ENCODE data around the gene ZBTB20. TPM values are rescaled to one million over a fixed set of nuclear protein-coding genes. Genes with fewer than 3 reads are reported as not detected.

The ZBTB20 gene
- total RNA-seq, 2 donors from 2014 or later = 111 to 189 TPM

DNA sequence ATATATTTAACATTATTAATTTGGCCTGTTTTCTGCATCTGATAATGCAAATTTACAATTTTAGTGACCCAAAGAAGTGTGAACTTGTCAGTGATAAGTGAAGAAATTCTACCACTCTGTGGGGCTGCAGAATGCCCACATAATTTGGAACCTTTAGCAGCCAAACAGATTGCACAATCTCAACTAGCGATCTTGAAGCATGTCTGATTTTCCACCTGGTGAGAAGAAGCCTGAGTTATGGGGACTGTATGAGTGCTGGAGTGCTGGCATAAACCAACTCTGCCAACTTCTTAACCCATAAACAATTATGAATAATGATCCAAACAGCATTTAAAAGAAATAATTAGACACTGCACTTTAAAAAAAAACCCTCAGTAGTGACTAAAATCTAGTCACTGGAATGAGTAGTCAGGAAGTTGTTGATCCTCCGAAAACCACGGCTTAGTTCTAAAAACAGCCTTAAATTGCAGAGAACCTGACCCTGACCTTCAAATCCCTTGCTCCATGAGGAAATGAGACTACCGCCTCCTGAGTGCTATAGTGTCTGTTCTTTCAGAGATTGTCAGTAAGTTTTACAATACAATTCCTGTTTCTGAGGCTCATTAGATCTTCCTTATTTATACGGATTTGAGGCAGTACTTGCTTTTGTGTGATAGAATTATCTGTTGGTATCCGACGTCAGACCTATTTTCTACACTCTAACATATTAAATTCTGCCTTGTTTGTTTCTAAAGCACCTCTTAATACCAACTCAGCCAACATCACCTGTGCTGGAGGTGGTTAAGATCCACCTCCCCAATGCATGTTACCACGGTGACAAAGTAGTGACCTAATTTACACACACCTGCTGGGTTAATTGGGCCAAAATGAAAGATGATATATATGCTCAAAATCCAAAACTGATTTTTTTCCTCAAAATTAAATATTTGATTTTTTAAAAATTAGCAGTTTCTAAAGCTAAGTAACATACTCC is 267.7 kb downstream of the ZBTB20 start:
- DNase-seq (ENCODE audit: low spot score) = no peak
- peak overlapping the region in 1 of 2 donors; percentile 4 for H3K27ac ChIP-seq
- intact Hi-C loops (cut with DNase I) = no loop called here

DNA sequence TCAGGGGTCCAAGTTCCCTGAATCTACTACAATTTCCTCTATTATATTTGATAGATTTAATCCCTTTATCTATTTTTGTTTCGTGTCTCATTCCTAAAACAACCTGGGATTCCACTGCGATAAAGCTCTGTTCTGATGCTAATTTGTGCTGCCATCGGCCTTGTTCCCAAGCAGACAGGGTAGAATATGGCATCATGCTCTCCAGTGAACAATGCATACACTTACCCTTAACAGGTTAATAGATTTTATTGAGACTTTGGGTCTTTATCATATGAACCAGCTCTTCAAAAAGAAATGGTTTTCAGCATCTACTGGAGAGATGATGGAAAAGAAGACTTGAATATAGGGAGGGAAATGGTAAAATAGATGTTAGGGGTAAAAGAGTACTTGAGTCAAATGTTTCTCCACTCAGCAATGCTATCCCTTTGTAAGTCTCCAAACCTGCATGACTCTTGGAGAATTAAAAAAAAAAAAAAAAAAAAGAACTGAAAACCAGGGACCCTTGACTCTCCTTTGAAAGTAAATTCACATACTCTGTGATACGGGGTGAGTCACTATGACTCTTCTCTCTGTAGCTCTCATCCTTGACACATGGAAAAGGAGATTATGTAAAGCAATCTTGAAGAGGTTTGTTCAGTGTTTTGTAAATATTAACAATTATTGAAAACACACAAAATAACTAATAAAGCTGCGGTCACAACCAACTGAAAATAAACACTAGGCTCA is 268.8 kb downstream of the ZBTB20 start:
- Histone ChIP-seq H3K9me3 (no peaks in the 10 kb centered on the region), H3K4me1 (replicated peaks) (no peaks in the 10 kb centered on the region), H3K4me3 (no peak overlapping the region), H3K27me3 (replicated peaks; ENCODE audit: insufficient read depth) (no peaks in the 10 kb centered on the region), H3K27ac (peak overlapping the region in 1 of 2 donors; percentile 13), H3K36me3 (no peaks in the 10 kb centered on the region)
- TF ChIP-seq POLR2A (IDR thresholded peaks at IDR 0.05) (no peak), POLR2AphosphoS5 (IDR thresholded peaks at IDR 0.05) (no peak)
- TF ChIP-seq, protein P1, sequence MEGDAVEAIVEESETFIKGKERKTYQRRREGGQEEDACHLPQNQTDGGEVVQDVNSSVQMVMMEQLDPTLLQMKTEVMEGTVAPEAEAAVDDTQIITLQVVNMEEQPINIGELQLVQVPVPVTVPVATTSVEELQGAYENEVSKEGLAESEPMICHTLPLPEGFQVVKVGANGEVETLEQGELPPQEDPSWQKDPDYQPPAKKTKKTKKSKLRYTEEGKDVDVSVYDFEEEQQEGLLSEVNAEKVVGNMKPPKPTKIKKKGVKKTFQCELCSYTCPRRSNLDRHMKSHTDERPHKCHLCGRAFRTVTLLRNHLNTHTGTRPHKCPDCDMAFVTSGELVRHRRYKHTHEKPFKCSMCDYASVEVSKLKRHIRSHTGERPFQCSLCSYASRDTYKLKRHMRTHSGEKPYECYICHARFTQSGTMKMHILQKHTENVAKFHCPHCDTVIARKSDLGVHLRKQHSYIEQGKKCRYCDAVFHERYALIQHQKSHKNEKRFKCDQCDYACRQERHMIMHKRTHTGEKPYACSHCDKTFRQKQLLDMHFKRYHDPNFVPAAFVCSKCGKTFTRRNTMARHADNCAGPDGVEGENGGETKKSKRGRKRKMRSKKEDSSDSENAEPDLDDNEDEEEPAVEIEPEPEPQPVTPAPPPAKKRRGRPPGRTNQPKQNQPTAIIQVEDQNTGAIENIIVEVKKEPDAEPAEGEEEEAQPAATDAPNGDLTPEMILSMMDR (IDR thresholded peaks at IDR 0.05) = no peak
- no peak for DNase-seq (ENCODE audit: low spot score)
- WGBS = 85% methylated on average over 5 of the region's 5 CpGs
- intact Hi-C loops (cut with DNase I) = no loop called here

More for the DNA sequence above, 267.7 kb downstream of the ZBTB20 start:
- Histone ChIP-seq H3K27me3 (replicated peaks; ENCODE audit: insufficient read depth) (no peaks in the 10 kb centered on the region), H3K4me1 (replicated peaks) (no peaks in the 10 kb centered on the region), H3K36me3 (no peaks in the 10 kb centered on the region), H3K9me3 (no peaks in the 10 kb centered on the region), H3K4me3 (no peak overlapping the region)
- TF ChIP-seq POLR2AphosphoS5 (IDR thresholded peaks at IDR 0.05) (no peak), POLR2A (IDR thresholded peaks at IDR 0.05) (no peak)
- TF ChIP-seq, protein P1 (IDR thresholded peaks at IDR 0.05) = no peak
- 39% methylated on average over 8 of the region's 8 CpGs for WGBS

- Histone ChIP-seq H3K27me3 (replicated peaks; ENCODE audit: insufficient read depth) (no peaks in the 10 kb centered on the region), H3K27ac (peak overlapping the region in 1 of 2 donors; percentile 13), H3K9me3 (no peaks in the 10 kb centered on the region), H3K4me1 (replicated peaks) (no peaks in the 10 kb centered on the region), H3K36me3 (no peaks in the 10 kb centered on the region), H3K4me3 (no peak overlapping the region)
- 35% methylated on average over 2 of the region's 2 CpGs for WGBS
- DNase-seq (ENCODE audit: low spot score) = no peak
- intact Hi-C loops (cut with DNase I) = no loop called here
- TF ChIP-seq POLR2AphosphoS5 (IDR thresholded peaks at IDR 0.05) = no peak
- no peak for TF ChIP-seq POLR2A (IDR thresholded peaks at IDR 0.05)
- TF ChIP-seq, protein P1 (IDR thresholded peaks at IDR 0.05) = no peak
Measured at GRCh38 chr3:114877378-114878113, 269.5 kb downstream of the ZBTB20 start.

- H3K9me3 ChIP-seq = no peaks in the 10 kb centered on the region
- H3K4me1 ChIP-seq (replicated peaks) = no peaks in the 10 kb centered on the region
- H3K36me3 ChIP-seq = no peaks in the 10 kb centered on the region
- no peak overlapping the region for H3K4me3 ChIP-seq
- no peak overlapping the region for H3K27ac ChIP-seq
- no peak for DNase-seq (ENCODE audit: low spot score)
- no peaks in the 10 kb centered on the region for H3K27me3 ChIP-seq (replicated peaks; ENCODE audit: insufficient read depth)
- intact Hi-C loops (cut with DNase I) = no loop called here
- TF ChIP-seq, protein P1 (IDR thresholded peaks at IDR 0.05) = no peak
- no peak for TF ChIP-seq POLR2A (IDR thresholded peaks at IDR 0.05)
- no peak for TF ChIP-seq POLR2AphosphoS5 (IDR thresholded peaks at IDR 0.05)
- 25% methylated on average over 3 of the region's 3 CpGs for WGBS
Measured at GRCh38 chr3:114874522-114874971, 272.5 kb downstream of the ZBTB20 start.
